ENCODE results near the gene TGFBR3L. TPM values are rescaled to one million over a fixed set of nuclear protein-coding genes. Genes with fewer than 3 reads are reported as not detected.
A peak's percentile ranks its signal among the peaks of the same experiment; 100 is the strongest.

The TGFBR3L gene
- polyA plus RNA-seq, 1 donor (not counting 4 experiments of a cell fraction or from before 2014, with no cell fraction given) = 0.28 TPM

- Histone ChIP-seq H3K9me1 (ENCODE audit: control insufficient read depth, extremely low read depth, insufficient read depth, low read length) (no peaks in the 10 kb centered on the region), H3K4me2 (ENCODE audit: control insufficient read depth, extremely low read depth, insufficient read depth, low read depth, low read length) (peak overlapping the region; percentile 99), H3K27ac (ENCODE audit: control insufficient read depth, insufficient read depth, low read length) (peak overlapping the region; percentile 76), H3K36me3 (ENCODE audit: control insufficient read depth in 2 of 2, extremely low read depth in 1 of 2, insufficient read depth in 2 of 2, low read length in 2 of 2) (peaks cover 4 to 5% of the 10 kb centered on the region in 2 experiments), H3K9ac (ENCODE audit: control insufficient read depth, extremely low read depth, insufficient read depth, low read length) (peak overlapping the region; percentile 75), H4K20me1 (ENCODE audit: control insufficient read depth, extremely low read depth, insufficient read depth, low read length) (no peaks in the 10 kb centered on the region), H3K79me2 (ENCODE audit: control insufficient read depth, insufficient read depth, low read length) (no peaks in the 10 kb centered on the region), H3K4me1 (ENCODE audit: control insufficient read depth, extremely low read depth, insufficient read depth, low read length) (peaks cover 18% of the 10 kb centered on the region), H3K27me3 (ENCODE audit: control insufficient read depth, extremely low read depth, insufficient read depth, low read length) (peaks cover 22% of the 10 kb centered on the region), H2AFZ (ENCODE audit: control insufficient read depth, low read length) (peak overlapping the region; percentile 82), H3K9me3 (ENCODE audit: control insufficient read depth, low read depth, low read length) (no peaks in the 10 kb centered on the region), H3K4me3 (ENCODE audit: control insufficient read depth in 2 of 3, extremely low read depth in 1 of 3, insufficient read depth in 2 of 3, low read depth in 1 of 3, low read length in 3 of 3) (peak overlapping the region; percentile 71 to 90 (median 90))
- peak; percentile 96 for DNase-seq (ENCODE audit: low read depth, low spot score)
- dilution Hi-C loops (cut with MboI; ENCODE audit: extremely low pct_ligation_motif_present, low sequenced_read_pairs) = no loop called here
- peak; percentile 36 for FAIRE-seq
- TF ChIP-seq CTCF (optimal IDR thresholded peaks at IDR 0.05 in 1 of 3, IDR thresholded peaks at IDR 0.05 in 1 of 3, conservative IDR thresholded peaks at IDR 0.05 in 1 of 3; ENCODE audit: extremely low read depth in 1 of 3, insufficient read depth in 2 of 3, low read length in 3 of 3) = no peak
- no peak for TF ChIP-seq EZH2 (IDR thresholded peaks at IDR 0.05; ENCODE audit: low read length)
These were observed 6.1 kb downstream of the TGFBR3L start for GRCh38 chr19:7920519-7921301.

- no peak for TF ChIP-seq CTCF (optimal IDR thresholded peaks at IDR 0.05 in 1 of 3, IDR thresholded peaks at IDR 0.05 in 1 of 3, conservative IDR thresholded peaks at IDR 0.05 in 1 of 3; ENCODE audit: extremely low read depth in 1 of 3, insufficient read depth in 2 of 3, low read length in 3 of 3)
- no peak for TF ChIP-seq EZH2 (IDR thresholded peaks at IDR 0.05; ENCODE audit: low read length)
- dilution Hi-C loops (cut with MboI; ENCODE audit: extremely low pct_ligation_motif_present, low sequenced_read_pairs) = no loop called here
- FAIRE-seq = no peak
- peak overlapping the region; percentile 40 to 78 (median 70) for H3K4me3 ChIP-seq (ENCODE audit: control insufficient read depth in 2 of 3, extremely low read depth in 1 of 3, insufficient read depth in 2 of 3, low read depth in 1 of 3, low read length in 3 of 3)
- no peaks in the 10 kb centered on the region for H4K20me1 ChIP-seq (ENCODE audit: control insufficient read depth, extremely low read depth, insufficient read depth, low read length)
- DNase-seq (ENCODE audit: low read depth, low spot score) = no peak
- no peaks in the 10 kb centered on the region for H3K9me3 ChIP-seq (ENCODE audit: control insufficient read depth, low read depth, low read length)
- peak overlapping the region; percentile 68 for H2AFZ ChIP-seq (ENCODE audit: control insufficient read depth, low read length)
- H3K9ac ChIP-seq (ENCODE audit: control insufficient read depth, extremely low read depth, insufficient read depth, low read length) = peak overlapping the region; percentile 75
- H3K9me1 ChIP-seq (ENCODE audit: control insufficient read depth, extremely low read depth, insufficient read depth, low read length) = no peaks in the 10 kb centered on the region
- peaks cover 4 to 5% of the 10 kb centered on the region in 2 experiments for H3K36me3 ChIP-seq (ENCODE audit: control insufficient read depth in 2 of 2, extremely low read depth in 1 of 2, insufficient read depth in 2 of 2, low read length in 2 of 2)
- H3K4me2 ChIP-seq (ENCODE audit: control insufficient read depth, extremely low read depth, insufficient read depth, low read depth, low read length) = peak overlapping the region; percentile 93
- H3K4me1 ChIP-seq (ENCODE audit: control insufficient read depth, extremely low read depth, insufficient read depth, low read length) = peaks cover 18% of the 10 kb centered on the region
- peaks cover 15% of the 10 kb centered on the region for H3K27me3 ChIP-seq (ENCODE audit: control insufficient read depth, extremely low read depth, insufficient read depth, low read length)
- H3K27ac ChIP-seq (ENCODE audit: control insufficient read depth, insufficient read depth, low read length) = peak overlapping the region; percentile 76
- no peaks in the 10 kb centered on the region for H3K79me2 ChIP-seq (ENCODE audit: control insufficient read depth, insufficient read depth, low read length)
These were observed 6.8 kb downstream of the TGFBR3L start for GRCh38 chr19:7921302-7921966.

Data from keratinocyte (primary cell).